K562 (cell line): ENCODE measurements around the gene TAPBPL. TPM values are rescaled to one million over a fixed set of nuclear protein-coding genes. Genes with fewer than 3 reads are reported as not detected.

Experiments used
- AFF1 ChIP-seq, 2 experiments: fragments of 450-650 bp; IDR thresholded peaks; 2 replicates each; pipeline ENCODE4 v1.6.1; 2018; ENCODE audit warnings: mild to moderate bottlenecking in 2 of 2, low read depth in 1 of 2; ENCODE audit not compliant: partially characterized antibody in 2 of 2
- ATF4 ChIP-seq: fragments of 450-650 bp; formaldehyde crosslinking; IDR thresholded peaks from 2 replicates; pipeline ENCODE4 v1.4.0; 2022; ENCODE audit warnings: mild to moderate bottlenecking, moderate library complexity
- BRD9 ChIP-seq: fragments of 450-650 bp; IDR thresholded peaks from 2 replicates; pipeline ENCODE4 v1.6.1; 2018; ENCODE audit warnings: low read depth; ENCODE audit not compliant: partially characterized antibody
- CHD1 ChIP-seq: fragments of 200-600 bp; sonication (generic); IDR thresholded peaks from one replicate; pipeline ENCODE4 v1.6.1; 2012; ENCODE audit warnings: mild to moderate bottlenecking, moderate library complexity, low read length, inconsistent platforms
- DDX20 ChIP-seq: fragments of 450-650 bp; IDR thresholded peaks from 2 replicates; pipeline ENCODE4 v1.6.1; 2016; ENCODE audit warnings: missing genetic modification characterization, low read depth, mild to moderate bottlenecking, missing compliant biosample characterization, moderate library complexity
- IRF9 ChIP-seq: fragments of 450-650 bp; IDR thresholded peaks from 2 replicates; pipeline ENCODE4 v1.6.1; 2016; ENCODE audit warnings: missing biosample characterization, missing genetic modification characterization
- KLF6 ChIP-seq: fragments of 250-450 bp; sonication (Bioruptor Pico); IDR thresholded peaks from 2 replicates; pipeline ENCODE4 v1.4.0; 2020; ENCODE audit warnings: mild to moderate bottlenecking, moderate library complexity, borderline replicate concordance
- LARP7 ChIP-seq: fragments of 450-650 bp; IDR thresholded peaks from 2 replicates; pipeline ENCODE4 v1.6.1; 2016
- PTBP1 ChIP-seq: fragments of 200-400 bp; formaldehyde crosslinking; IDR thresholded peaks from 2 replicates; pipeline ENCODE4 v1.6.1; 2017; ENCODE audit warnings: low read depth, low read length
- RBM17 ChIP-seq: fragments of 200-400 bp; formaldehyde crosslinking; IDR thresholded peaks from 2 replicates; pipeline ENCODE4 v1.6.1; 2017; ENCODE audit warnings: low read depth, mild to moderate bottlenecking, low read length, borderline replicate concordance
- SAFB ChIP-seq: fragments of 200-400 bp; formaldehyde crosslinking; IDR thresholded peaks from 2 replicates; pipeline ENCODE4 v1.6.1; 2017; ENCODE audit warnings: low read depth, low read length, borderline replicate concordance
- XRCC4 ChIP-seq: IDR thresholded peaks from one replicate; pipeline ENCODE4 v1.6.1; 2011; ENCODE audit not compliant: insufficient read depth, insufficient read length; ENCODE audit errors: extremely low read depth
- ZBTB43 ChIP-seq: sonication (generic); formaldehyde crosslinking; IDR thresholded peaks from 2 replicates; pipeline ENCODE4 v1.8.0; 2023; ENCODE audit warnings: mild to moderate bottlenecking, missing genetic modification reagents
- ZNF124 ChIP-seq: sonication (generic); formaldehyde crosslinking; IDR thresholded peaks from 2 replicates; pipeline ENCODE4 v1.8.1; 2022; ENCODE audit warnings: missing genetic modification reagents
- ZNF184 ChIP-seq: sonication (generic); formaldehyde crosslinking; IDR thresholded peaks from 2 replicates; pipeline ENCODE4 v1.5.0; 2020; ENCODE audit warnings: missing genetic modification reagents
- ZNF41 ChIP-seq: fragments of 250-450 bp; sonication (Bioruptor Pico); conservative IDR thresholded peaks from 2 replicates; pipeline ENCODE4 v1.4.0; 2020; ENCODE audit warnings: mild to moderate bottlenecking
- ZNF668 ChIP-seq: fragments of 250-450 bp; sonication (Bioruptor Pico); IDR thresholded peaks from 2 replicates; pipeline ENCODE4 v1.8.0; 2022; ENCODE audit warnings: mild to moderate bottlenecking, inconsistent platforms
- ZNF707 ChIP-seq: fragments of 250-450 bp; sonication (Bioruptor Pico); conservative IDR thresholded peaks from 2 replicates; pipeline ENCODE4 v1.8.0; 2022; ENCODE audit warnings: inconsistent platforms, mild to moderate bottlenecking, moderate library complexity
- ZNF740 ChIP-seq, 3 experiments: fragments of 200-800 bp in 1 of 3; sonication (Bioruptor generic) in 1 of 3; sonication (generic) in 1 of 3; formaldehyde crosslinking in 1 of 3; IDR thresholded peaks; 2 replicates each; pipeline versions ENCODE4 v1.6.1 to v1.8.0; 2016 to 2022; ENCODE audit warnings: mild to moderate bottlenecking in 2 of 3, missing compliant biosample characterization in 2 of 3, missing genetic modification characterization in 2 of 3, missing genetic modification reagents in 1 of 3
- polyA plus RNA-seq, 8 experiments: library from polyadenylated mRNA; depleted of rRNA in 4 of 8; stranded (reverse) in 5 of 8; unstranded in 3 of 8; fragments of >200 nt; fragmentation: Nextera tagmentation in 2 of 8; fragmentation: Illumina TruSeq in 1 of 8; extraction: Ambion mirVana in 2 of 8; extraction: Trizol in 1 of 8; gene quantifications; 2 replicates each; pipeline versions ENCODE4 v1.2.1 to v1.2.3, GENCODE V29; 2011 to 2014; ENCODE audit warnings: inconsistent platforms in 1 of 8, missing spikeins in 1 of 8
- total RNA-seq, 7 experiments: library from RNA; depleted of rRNA in 6 of 7; stranded (reverse); fragments of >200 nt in 6 of 7; fragmentation: Illumina TruSeq in 2 of 7; extraction: Trizol in 2 of 7; gene quantifications; 2 replicates each; pipeline versions ENCODE4 v1.2.1 to v1.2.3, GENCODE V29; 2011 to 2021; ENCODE audit warnings: low replicate concordance in 1 of 7

The TAPBPL gene
- total and polyA plus RNA-seq, 9 of the 15 experiments (the other 6 are each of a cell fraction or from before 2014, with no cell fraction given), result 0.29 to 1.6 (median 0.45) TPM

GRCh38 chr12:6430124-6430989 lies 21.5 kb upstream of the TAPBPL start (continued):
- no peak for TF ChIP-seq ZNF740 (CRISPR knock-in tag; IDR thresholded peaks at IDR 0.05)
- no peak for TF ChIP-seq ZNF740 (tag; IDR thresholded peaks at IDR 0.05)
- no peak for TF ChIP-seq XRCC4
- TF ChIP-seq ZNF668 (CRISPR knock-in tag), result no peak
- no peak for TF ChIP-seq ATF4
- TF ChIP-seq ZNF41 (CRISPR knock-in tag), result no peak
- no peak for TF ChIP-seq ZNF707 (CRISPR knock-in tag)
- TF ChIP-seq IRF9, result no peak
- no peak for TF ChIP-seq ZNF124 (CRISPR knock-in tag)
- TF ChIP-seq DDX20 (tag), result no peak
- no peak for TF ChIP-seq SAFB
- no peak for TF ChIP-seq PTBP1
- TF ChIP-seq AFF1 (IDR thresholded peaks at IDR 0.05; ENCODE audit: low read depth in 1 of 2, partially characterized antibody in 2 of 2), result no peak
- no peak for TF ChIP-seq BRD9
- no peak for TF ChIP-seq LARP7
- no peak for TF ChIP-seq KLF6
- no peak for TF ChIP-seq RBM17
- TF ChIP-seq ZNF184, result no peak
- no peak for TF ChIP-seq ZBTB43 (CRISPR knock-in tag)
- no peak for TF ChIP-seq CHD1
